A549 treated with Mapracorat at 1 μM for 4 hours (cell line): ENCODE measurements around the gene CFAP52. TPM values are rescaled to one million over a fixed set of nuclear protein-coding genes. Genes with fewer than 3 reads are reported as not detected.

Source experiments
- total RNA-seq: library from RNA; stranded (reverse); fragments of 200-300 nt; extraction: Qiagen RNA extraction; gene quantifications from 5 replicates; pipeline ENCODE4 v1.2.3, GENCODE V29; 2022

The CFAP52 gene
- 0.28 TPM in 1 of 5 replicates, not detected in the others for total RNA-seq

GRCh38 chr17:9576521-9577372 lies at the start of gene CFAP52:
Gene CFAP52, plus strand, starts transcription at chr17:9576642. Its CDS starts 54 bp downstream, at chr17:9576696.

GRCh38 chr17:9575381-9576101 lies 901 bp upstream of the CFAP52 start, which contains the start of gene STX8:
Gene STX8, minus strand, starts transcription at chr17:9575820. Its CDS starts 12 bp downstream, at chr17:9575808.

GRCh38 chr17:9644910-9645751 lies 68.7 kb downstream of the CFAP52 start, which contains the start of gene USP43:
Gene USP43, plus strand, starts transcription at chr17:9645517. Its CDS starts 116 bp downstream, at chr17:9645633.

Other genes with a start within 250 kb of the CFAP52 start
- 56.4 to 80.8 TPM (median 62.8 TPM) in 5 replicates for gene STX8, start 822 bp upstream of the CFAP52 start, total RNA-seq
- gene USP43, start 68.9 kb downstream of the CFAP52 start, total RNA-seq, result 3.7 to 5.1 TPM (median 4.0 TPM) in 5 replicates
- gene DHRS7C, start 214.9 kb downstream of the CFAP52 start, total RNA-seq, result not detected in 5 replicates
- gene GSG1L2, start 245.4 kb downstream of the CFAP52 start, total RNA-seq, result not detected in 5 replicates
- 7.5 to 14.9 TPM (median 9.2 TPM) in 5 replicates for gene GLP2R, start 249.3 kb downstream of the CFAP52 start, total RNA-seq